IMR-90 (cell line): ENCODE measurements around the gene MAP7D1. TPM values are rescaled to one million over a fixed set of nuclear protein-coding genes. Genes with fewer than 3 reads are reported as not detected.

Source experiments
- ATAC-seq: fragments of 200-7000 bp; cut with Tn5 transposase; 2 replicates; pipeline ENCODE4 v1.9.1; 2020; ENCODE audit warnings: low read depth, mild to moderate bottlenecking, moderate library complexity
- BruUV-seq: library from RNA; stranded (reverse); fragments of 400-500 nt; replicated peaks from 2 replicates; lab custom pipeline; 2021; lab: Mats Ljungman, UMichigan
- CTCF ChIA-PET: fragments of 300-600 bp; formaldehyde crosslinking; extraction: SDS; loops from one replicate; lab custom pipeline; 2021; ENCODE audit warnings: antibody characterized with exemption; lab: Yijun Ruan, JAX
- POLR2A ChIA-PET: fragments of 300-600 bp; sonication (Branson Sonifier 250); formaldehyde crosslinking; loops from one replicate; lab custom pipeline; 2022; ENCODE audit warnings: antibody characterized with exemption; ENCODE audit not compliant: unreplicated experiment; lab: Charles Lee
- DNase-seq: peaks from one replicate; pipeline ENCODE4 v3.0.0; 2013
- H2AFZ ChIP-seq: replicated peaks from 2 replicates; pipeline ENCODE3; 2013; ENCODE audit warnings: low read length, mild to moderate bottlenecking; ENCODE audit not compliant: poor library complexity
- H2AK5ac ChIP-seq: 2 replicates; pipeline ENCODE4 v1.6.1; 2013; ENCODE audit warnings: low read depth, low read length, inconsistent platforms
- H2AK9ac ChIP-seq: replicated peaks from 2 replicates; pipeline ENCODE3; 2013; ENCODE audit warnings: mild to moderate bottlenecking, low read depth, low read length, moderate library complexity; ENCODE audit not compliant: poor library complexity
- H2BK120ac ChIP-seq: 2 replicates; pipeline ENCODE4 v1.6.1; 2013; ENCODE audit warnings: low read depth, low read length, inconsistent platforms
- H2BK15ac ChIP-seq: 3 replicates; pipeline ENCODE4 v1.6.1; 2013; ENCODE audit warnings: low read depth, low read length, inconsistent platforms
- H2BK20ac ChIP-seq: 2 replicates; pipeline ENCODE4 v1.6.1; 2013; ENCODE audit warnings: low read depth, mild to moderate bottlenecking, inconsistent platforms, low read length, moderate library complexity
- H2BK5ac ChIP-seq: 2 replicates; pipeline ENCODE4 v1.6.1; 2013; ENCODE audit warnings: mild to moderate bottlenecking, low read depth, low read length, inconsistent platforms; ENCODE audit not compliant: poor library complexity, severe bottlenecking
- H3K14ac ChIP-seq: replicated peaks from 2 replicates; pipeline ENCODE4 v1.6.1; 2013; ENCODE audit warnings: low read depth, low read length, inconsistent platforms
- H3K18ac ChIP-seq: 2 replicates; pipeline ENCODE4 v1.6.1; 2013; ENCODE audit warnings: low read depth, low read length, control low read depth
- H3K23ac ChIP-seq: 2 replicates; pipeline ENCODE4 v1.6.1; 2013; ENCODE audit warnings: low read depth, low read length, inconsistent platforms
- H3K27ac ChIP-seq: 2 replicates; pipeline ENCODE4 v1.5.1; 2013; ENCODE audit warnings: mild to moderate bottlenecking, control low read depth, low read length; ENCODE audit not compliant: insufficient read depth
- H3K27me3 ChIP-seq: 2 replicates; pipeline ENCODE4 v1.6.1; 2013; ENCODE audit warnings: low read length; ENCODE audit not compliant: control insufficient read depth, insufficient read depth
- H3K36me3 ChIP-seq: 2 replicates; pipeline ENCODE4 v1.6.1; 2013; ENCODE audit warnings: low read length, mixed read lengths; ENCODE audit not compliant: control insufficient read depth, insufficient read depth
- H3K4ac ChIP-seq: 2 replicates; pipeline ENCODE4 v1.6.1; 2013; ENCODE audit warnings: low read depth, low read length, inconsistent platforms
- H3K4me1 ChIP-seq: 2 replicates; pipeline ENCODE4 v1.6.1; 2013; ENCODE audit warnings: low read length, mixed read lengths; ENCODE audit not compliant: control insufficient read depth, insufficient read depth
- H3K4me2 ChIP-seq: 2 replicates; pipeline ENCODE4 v1.6.1; 2013; ENCODE audit warnings: low read depth, mild to moderate bottlenecking, control low read depth, low read length, moderate library complexity
- H3K4me3 ChIP-seq: 2 replicates; pipeline ENCODE4 v1.5.1; 2013; ENCODE audit warnings: low read depth, mild to moderate bottlenecking, control low read depth, low read length, moderate library complexity; ENCODE audit not compliant: insufficient read depth
- H3K56ac ChIP-seq: 2 replicates; pipeline ENCODE4 v1.6.1; 2013; ENCODE audit warnings: low read length, inconsistent platforms; ENCODE audit not compliant: insufficient read depth; ENCODE audit errors: extremely low read depth
- H3K79me1 ChIP-seq, 2 experiments: 2 replicates each; pipeline ENCODE4 v1.6.1; 2013; ENCODE audit warnings: low read length in 2 of 2, inconsistent platforms in 1 of 2, low read depth in 1 of 2
- H3K9ac ChIP-seq: 2 replicates; pipeline ENCODE4 v1.6.1; 2013; ENCODE audit warnings: low read depth, low read length, control low read depth
- H3K9me1 ChIP-seq: 2 replicates; pipeline ENCODE4 v1.6.1; 2013; ENCODE audit warnings: low read length, inconsistent platforms; ENCODE audit not compliant: insufficient read depth
- H3K9me3 ChIP-seq: 2 replicates; pipeline ENCODE4 v1.6.1; 2013; ENCODE audit warnings: low read length; ENCODE audit not compliant: control insufficient read depth, insufficient read depth
- H4K20me1 ChIP-seq: 2 replicates; pipeline ENCODE4 v1.6.1; 2013; ENCODE audit warnings: low read length, inconsistent platforms; ENCODE audit not compliant: insufficient read depth
- H4K5ac ChIP-seq: 2 replicates; pipeline ENCODE4 v1.6.1; 2013; ENCODE audit warnings: mild to moderate bottlenecking, low read depth, low read length, control low read depth
- H4K8ac ChIP-seq, 2 experiments: 2 replicates each; pipeline ENCODE4 v1.6.1; 2013; ENCODE audit warnings: low read depth in 2 of 2, low read length in 2 of 2, control low read depth in 1 of 2, inconsistent platforms in 1 of 2
- H4K91ac ChIP-seq: 2 replicates; pipeline ENCODE4 v1.6.1; 2013; ENCODE audit warnings: low read depth, low read length, inconsistent platforms; ENCODE audit not compliant: insufficient read depth
- BHLHE40 ChIP-seq: fragments of 150-350 bp; IDR thresholded peaks from 2 replicates; pipeline ENCODE4 v1.6.1; 2016; ENCODE audit warnings: mild to moderate bottlenecking, low read depth, low read length
- CEBPB ChIP-seq: IDR thresholded peaks from 2 replicates; pipeline ENCODE4 v1.6.1; 2012; ENCODE audit warnings: low read depth, low read length, improper control_type of control experiment
- CHD1 ChIP-seq: IDR thresholded peaks from 2 replicates; pipeline ENCODE4 v1.6.1; 2012; ENCODE audit warnings: low read depth, low read length, improper control_type of control experiment
- FOS ChIP-seq: fragments of 150-350 bp; IDR thresholded peaks from 2 replicates; pipeline ENCODE4 v1.6.1; 2016; ENCODE audit warnings: low read depth, low read length
- MAFK ChIP-seq: IDR thresholded peaks from 2 replicates; pipeline ENCODE4 v1.6.1; 2012; ENCODE audit warnings: low read depth, low read length, improper control_type of control experiment
- MAZ ChIP-seq: IDR thresholded peaks from 2 replicates; pipeline ENCODE4 v1.6.1; 2012; ENCODE audit warnings: low read depth, mild to moderate bottlenecking, low read length, improper control_type of control experiment, moderate library complexity, borderline replicate concordance
- MXI1 ChIP-seq: IDR thresholded peaks from 2 replicates; pipeline ENCODE4 v1.6.1; 2012; ENCODE audit warnings: low read depth, mild to moderate bottlenecking, low read length, moderate library complexity, borderline replicate concordance
- NFE2L2 ChIP-seq: fragments of 150-350 bp; IDR thresholded peaks from 2 replicates; pipeline ENCODE4 v1.6.1; 2016; ENCODE audit warnings: low read depth, mild to moderate bottlenecking, low read length
- POLR2A ChIP-seq: IDR thresholded peaks from 2 replicates; pipeline ENCODE4 v1.6.1; 2012; ENCODE audit warnings: mild to moderate bottlenecking, low read depth, low read length
- RAD21 ChIP-seq: IDR thresholded peaks from 2 replicates; pipeline ENCODE4 v1.6.1; 2012; ENCODE audit warnings: low read length, improper control_type of control experiment
- RCOR1 ChIP-seq: IDR thresholded peaks from 2 replicates; pipeline ENCODE4 v1.6.1; 2012; ENCODE audit warnings: mild to moderate bottlenecking, low read length, improper control_type of control experiment; ENCODE audit not compliant: insufficient replicate concordance
- RFX5 ChIP-seq: IDR thresholded peaks from 2 replicates; pipeline ENCODE4 v1.8.0; 2012; ENCODE audit warnings: low read depth, mild to moderate bottlenecking, low read length, moderate library complexity
- SMC3 ChIP-seq: fragments of 150-350 bp; IDR thresholded peaks from 2 replicates; pipeline ENCODE4 v1.6.1; 2016; ENCODE audit warnings: low read depth, mild to moderate bottlenecking, antibody characterized with exemption, low read length, moderate library complexity
- WGBS, 2 experiments: methylation state at CpG; one replicate each; pipeline versions ENCODE4 v1.1.5 to v1.1.7; 2013; ENCODE audit warnings: missing lambda C conversion rate in 2 of 2; ENCODE audit not compliant: insufficient read length in 1 of 2; ENCODE audit errors: extremely low coverage in 2 of 2; 5-methylcytosine and 5-hydroxymethylcytosine counted together
- dilution Hi-C: fragments of 300-500 bp; cut with HindIII; formaldehyde crosslinking; loops from one replicate; pipeline ENCODE4 v1.14.3; 2018; ENCODE audit warnings: low sequenced_read_pairs; ENCODE audit not compliant: unreplicated experiment
- in situ Hi-C: fragments of 300-500 bp; cut with MboI; formaldehyde crosslinking; loops from 3 replicates; pipeline ENCODE4 v1.14.3; 2019; ENCODE audit warnings: low sequenced_read_pairs, inconsistent platforms, mixed read lengths
- intact Hi-C: fragments of 100-400 bp; cut with micrococcal nuclease; formaldehyde crosslinking; loops from 2 replicates; pipeline ENCODE4 v1.10.0; 2022
- polyA plus RNA-seq, 3 experiments: library from polyadenylated mRNA; depleted of rRNA; stranded (reverse); fragments of >200 nt; gene quantifications; 2 replicates each; pipeline ENCODE4 v1.2.3, GENCODE V29; 2012; ENCODE audit warnings: low replicate concordance in 1 of 3
- total RNA-seq: library from RNA; depleted of rRNA; stranded (reverse); fragments of >200 nt; gene quantifications from 2 replicates; pipeline ENCODE4 v1.2.3, GENCODE V29; 2012
- TF ChIP-seq, protein P1 (sequence below): fragments of 150-350 bp; IDR thresholded peaks from 2 replicates; pipeline ENCODE4 v1.6.1; 2017; ENCODE audit warnings: mild to moderate bottlenecking, antibody characterized with exemption, low read length, low read depth
- TF ChIP-seq, protein P2 (sequence below): fragments of 150-350 bp; IDR thresholded peaks from 2 replicates; pipeline ENCODE4 v1.6.1; 2016; ENCODE audit warnings: low read depth, mild to moderate bottlenecking, low read length, moderate library complexity, borderline replicate concordance
- TF ChIP-seq, protein P3 (sequence below): conservative IDR thresholded peaks from 2 replicates; pipeline ENCODE4 v1.5.1; 2012; ENCODE audit warnings: mild to moderate bottlenecking, low read depth, low read length, improper control_type of control experiment

Gene MAP7D1
- total and polyA plus RNA-seq, 2 of the 4 experiments (the other 2 are of a cell fraction) = 32.3 to 81.9 TPM

DNA sequence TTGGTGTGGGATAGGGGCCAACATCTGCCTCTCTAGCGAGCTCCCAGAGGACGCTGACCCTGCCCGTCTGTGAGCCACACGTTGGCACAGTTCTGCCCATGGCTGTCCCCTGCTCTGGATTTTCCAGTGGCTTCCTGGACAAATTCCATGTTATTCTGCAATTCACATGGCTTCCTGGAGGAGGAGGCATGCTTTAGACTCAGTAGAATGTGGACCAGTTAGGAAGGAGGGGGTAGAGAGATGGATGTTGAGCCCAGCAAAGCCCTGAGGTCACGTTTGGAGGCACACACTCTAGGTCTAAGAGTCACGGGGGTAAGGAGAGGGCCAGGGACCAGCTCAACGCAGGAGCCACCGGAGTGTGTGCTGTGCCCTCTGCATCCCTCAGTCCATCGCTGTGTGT is 43.1 kb upstream of the MAP7D1 start:
- no peak overlapping the region for H3K23ac ChIP-seq
- no peak overlapping the region for H4K8ac ChIP-seq
- peaks cover 10% of the 10 kb centered on the region for H3K9me1 ChIP-seq
- no peak overlapping the region for H2BK20ac ChIP-seq
- ATAC-seq (no peak), DNase-seq (no peak)
- WGBS, 2 experiments = 94% methylated on average over 6 of the region's 9 CpGs; no CpG with 5 or more reads in 1 of the 2 experiments
- no peak overlapping the region for H3K27ac ChIP-seq
- no peaks in the 10 kb centered on the region for H3K36me3 ChIP-seq
- H3K14ac ChIP-seq = no peak overlapping the region
- POLR2A ChIA-PET = no interaction called here
- no peak overlapping the region for H4K91ac ChIP-seq
- H3K4me3 ChIP-seq = no peak overlapping the region
- H4K5ac ChIP-seq = no peak overlapping the region
- H3K4ac ChIP-seq = no peak overlapping the region
- no peak overlapping the region for H3K56ac ChIP-seq
- intact Hi-C loops (no loop called here), in situ Hi-C loops (loop anchor here (25.0 kb wide), 1 partner anchor 299 kb away; no protein-coding TSS in a partner anchor), dilution Hi-C loops (no loop called here)
- H3K79me1 ChIP-seq = no peaks in the 10 kb centered on the region
- no peaks in the 10 kb centered on the region for H3K9me3 ChIP-seq
- no peak overlapping the region for H2BK5ac ChIP-seq
- no peak overlapping the region for H3K9ac ChIP-seq
- H2BK120ac ChIP-seq = no peak overlapping the region
- H3K4me1 ChIP-seq = peaks cover 7% of the 10 kb centered on the region
- TF ChIP-seq, protein P1, sequence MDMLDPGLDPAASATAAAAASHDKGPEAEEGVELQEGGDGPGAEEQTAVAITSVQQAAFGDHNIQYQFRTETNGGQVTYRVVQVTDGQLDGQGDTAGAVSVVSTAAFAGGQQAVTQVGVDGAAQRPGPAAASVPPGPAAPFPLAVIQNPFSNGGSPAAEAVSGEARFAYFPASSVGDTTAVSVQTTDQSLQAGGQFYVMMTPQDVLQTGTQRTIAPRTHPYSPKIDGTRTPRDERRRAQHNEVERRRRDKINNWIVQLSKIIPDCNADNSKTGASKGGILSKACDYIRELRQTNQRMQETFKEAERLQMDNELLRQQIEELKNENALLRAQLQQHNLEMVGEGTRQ = no peak
- no peak for TF ChIP-seq FOS
- no peak for TF ChIP-seq CHD1
- TF ChIP-seq BHLHE40 = no peak
- TF ChIP-seq, protein P2, sequence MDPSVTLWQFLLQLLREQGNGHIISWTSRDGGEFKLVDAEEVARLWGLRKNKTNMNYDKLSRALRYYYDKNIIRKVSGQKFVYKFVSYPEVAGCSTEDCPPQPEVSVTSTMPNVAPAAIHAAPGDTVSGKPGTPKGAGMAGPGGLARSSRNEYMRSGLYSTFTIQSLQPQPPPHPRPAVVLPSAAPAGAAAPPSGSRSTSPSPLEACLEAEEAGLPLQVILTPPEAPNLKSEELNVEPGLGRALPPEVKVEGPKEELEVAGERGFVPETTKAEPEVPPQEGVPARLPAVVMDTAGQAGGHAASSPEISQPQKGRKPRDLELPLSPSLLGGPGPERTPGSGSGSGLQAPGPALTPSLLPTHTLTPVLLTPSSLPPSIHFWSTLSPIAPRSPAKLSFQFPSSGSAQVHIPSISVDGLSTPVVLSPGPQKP = no peak
- no peak for TF ChIP-seq CEBPB
- no peak for TF ChIP-seq SMC3
- TF ChIP-seq NFE2L2 = no peak
- TF ChIP-seq POLR2A = no peak
- TF ChIP-seq RCOR1 = no peak
- TF ChIP-seq, protein P3, sequence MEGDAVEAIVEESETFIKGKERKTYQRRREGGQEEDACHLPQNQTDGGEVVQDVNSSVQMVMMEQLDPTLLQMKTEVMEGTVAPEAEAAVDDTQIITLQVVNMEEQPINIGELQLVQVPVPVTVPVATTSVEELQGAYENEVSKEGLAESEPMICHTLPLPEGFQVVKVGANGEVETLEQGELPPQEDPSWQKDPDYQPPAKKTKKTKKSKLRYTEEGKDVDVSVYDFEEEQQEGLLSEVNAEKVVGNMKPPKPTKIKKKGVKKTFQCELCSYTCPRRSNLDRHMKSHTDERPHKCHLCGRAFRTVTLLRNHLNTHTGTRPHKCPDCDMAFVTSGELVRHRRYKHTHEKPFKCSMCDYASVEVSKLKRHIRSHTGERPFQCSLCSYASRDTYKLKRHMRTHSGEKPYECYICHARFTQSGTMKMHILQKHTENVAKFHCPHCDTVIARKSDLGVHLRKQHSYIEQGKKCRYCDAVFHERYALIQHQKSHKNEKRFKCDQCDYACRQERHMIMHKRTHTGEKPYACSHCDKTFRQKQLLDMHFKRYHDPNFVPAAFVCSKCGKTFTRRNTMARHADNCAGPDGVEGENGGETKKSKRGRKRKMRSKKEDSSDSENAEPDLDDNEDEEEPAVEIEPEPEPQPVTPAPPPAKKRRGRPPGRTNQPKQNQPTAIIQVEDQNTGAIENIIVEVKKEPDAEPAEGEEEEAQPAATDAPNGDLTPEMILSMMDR = no peak
- TF ChIP-seq MAFK = no peak
- no peak for TF ChIP-seq MXI1
- no peak for TF ChIP-seq RFX5
- no peak for TF ChIP-seq RAD21
- no peak for TF ChIP-seq MAZ
- no peak overlapping the region for H3K18ac ChIP-seq
- H3K27me3 ChIP-seq = no peaks in the 10 kb centered on the region
- H3K4me2 ChIP-seq = no peak overlapping the region
- CTCF ChIA-PET = no interaction called here
- H2BK15ac ChIP-seq = no peak overlapping the region
- no TSS peak for BruUV-seq
- H2AK9ac ChIP-seq = no peak overlapping the region
- peak overlapping the region; percentile 56; the same call in 1 of the 2 replicates for H2AK5ac ChIP-seq
- no peaks in the 10 kb centered on the region; the same call in 1 of the 2 replicates for H4K20me1 ChIP-seq
- H2AFZ ChIP-seq = no peak overlapping the region
